Mesodermal cell (in vitro differentiated cells): ENCODE results near the gene SNTG2.

Experiments
- H3K27ac ChIP-seq: 2 replicates; pipeline ENCODE4 v1.7.0; 2013; ENCODE audit warnings: mild to moderate bottlenecking, low read depth, low read length, moderate library complexity; ENCODE audit not compliant: severe bottlenecking
- H3K36me3 ChIP-seq: 2 replicates; pipeline ENCODE4 v1.7.1; 2013; ENCODE audit warnings: mild to moderate bottlenecking, low read length, moderate library complexity; ENCODE audit not compliant: control insufficient read depth, insufficient read depth
- H3K4me1 ChIP-seq: one replicate; pipeline ENCODE4 v1.7.1; 2013; ENCODE audit warnings: mild to moderate bottlenecking, low read length; ENCODE audit not compliant: insufficient read depth, control insufficient read depth, poor library complexity, severe bottlenecking
- H3K4me3 ChIP-seq: 2 replicates; pipeline ENCODE4 v1.7.0; 2013; ENCODE audit warnings: low read length, control low read depth, mild to moderate bottlenecking; ENCODE audit not compliant: insufficient read depth, poor library complexity, severe bottlenecking; ENCODE audit errors: extremely low read depth
- H3K9me3 ChIP-seq: 2 replicates; pipeline ENCODE4 v1.7.1; 2013; ENCODE audit warnings: mild to moderate bottlenecking, low read length, moderate library complexity; ENCODE audit not compliant: control insufficient read depth
- WGBS, 2 experiments: methylation state at CpG; one replicate each; pipeline ENCODE4 v1.1.5; 2013; ENCODE audit warnings: missing lambda C conversion rate in 2 of 2; ENCODE audit not compliant: insufficient coverage in 2 of 2; 5-methylcytosine and 5-hydroxymethylcytosine counted together

Gene SNTG2

GRCh38 chr2:975095-975494 is 24.4 kb downstream of the SNTG2 start:
- 86 to 94% methylated on average over 2 to 3 of the region's 4 CpGs for WGBS, 2 experiments
- no peaks in the 10 kb centered on the region for H3K9me3 ChIP-seq

GRCh38 chr2:979069-979928 is 28.6 kb downstream of the SNTG2 start:
- H3K27ac ChIP-seq = no peak overlapping the region
- no peaks in the 10 kb centered on the region for H3K4me1 ChIP-seq
- H3K36me3 ChIP-seq = no peaks in the 10 kb centered on the region
- 69 to 79% methylated on average over 7 to 8 of the region's 8 CpGs for WGBS, 2 experiments
- H3K4me3 ChIP-seq = no peak overlapping the region
- H3K9me3 ChIP-seq = no peaks in the 10 kb centered on the region

More at GRCh38 chr2:975095-975494, 24.4 kb downstream of the SNTG2 start:
- Histone ChIP-seq H3K4me3 (no peak overlapping the region), H3K27ac (no peak overlapping the region), H3K36me3 (no peaks in the 10 kb centered on the region), H3K4me1 (no peaks in the 10 kb centered on the region)

GRCh38 chr2:980176-980575 is 29.5 kb downstream of the SNTG2 start:
- 85% methylated on average over 3 of the region's 4 CpGs; no CpG with 5 or more reads in 1 of the 2 experiments for WGBS, 2 experiments
- Histone ChIP-seq H3K4me1 (no peaks in the 10 kb centered on the region), H3K4me3 (no peak overlapping the region), H3K36me3 (no peaks in the 10 kb centered on the region), H3K9me3 (no peaks in the 10 kb centered on the region), H3K27ac (no peak overlapping the region)

- Histone ChIP-seq H3K9me3 (no peaks in the 10 kb centered on the region), H3K4me1 (no peaks in the 10 kb centered on the region), H3K27ac (no peak overlapping the region), H3K4me3 (no peak overlapping the region), H3K36me3 (no peaks in the 10 kb centered on the region)
- WGBS, 2 experiments = 64 to 72% methylated on average over 2 to 3 of the region's 3 CpGs
These were observed 30.6 kb downstream of the SNTG2 start for GRCh38 chr2:981258-981657.

- Histone ChIP-seq H3K36me3 (no peaks in the 10 kb centered on the region), H3K4me1 (no peaks in the 10 kb centered on the region), H3K27ac (no peak overlapping the region), H3K4me3 (no peak overlapping the region), H3K9me3 (no peaks in the 10 kb centered on the region)
- 86 to 93% methylated on average over 4 of the region's 4 CpGs for WGBS, 2 experiments
These were observed 31.1 kb downstream of the SNTG2 start for GRCh38 chr2:981759-982158.

GRCh38 chr2:985317-985898 is 34.8 kb downstream of the SNTG2 start:
- Histone ChIP-seq H3K36me3 (no peaks in the 10 kb centered on the region), H3K4me3 (no peak overlapping the region), H3K9me3 (no peaks in the 10 kb centered on the region), H3K27ac (no peak overlapping the region), H3K4me1 (no peaks in the 10 kb centered on the region)
- 94% methylated on average over 2 of the region's 7 CpGs; no CpG with 5 or more reads in 1 of the 2 experiments for WGBS, 2 experiments

- WGBS, 2 experiments = 87 to 88% methylated on average over 13 to 16 of the region's 16 CpGs
- Histone ChIP-seq H3K4me1 (no peaks in the 10 kb centered on the region), H3K27ac (no peak overlapping the region), H3K9me3 (no peaks in the 10 kb centered on the region), H3K36me3 (no peaks in the 10 kb centered on the region), H3K4me3 (no peak overlapping the region)
These were observed 37.1 kb downstream of the SNTG2 start for GRCh38 chr2:987789-988188.

- no peaks in the 10 kb centered on the region for H3K36me3 ChIP-seq
- no peaks in the 10 kb centered on the region for H3K9me3 ChIP-seq
- no peaks in the 10 kb centered on the region for H3K4me1 ChIP-seq
- H3K4me3 ChIP-seq = no peak overlapping the region
- H3K27ac ChIP-seq = no peak overlapping the region
- 65 to 75% methylated on average over 6 of the region's 8 CpGs for WGBS, 2 experiments
These were observed 39.3 kb downstream of the SNTG2 start for GRCh38 chr2:989781-990467.

- H3K4me1 ChIP-seq = no peaks in the 10 kb centered on the region
- H3K27ac ChIP-seq = no peak overlapping the region
- H3K4me3 ChIP-seq = no peak overlapping the region
- no peaks in the 10 kb centered on the region for H3K36me3 ChIP-seq
- no peaks in the 10 kb centered on the region for H3K9me3 ChIP-seq
These were observed 40.3 kb downstream of the SNTG2 start for GRCh38 chr2:990970-991369.

- no peak overlapping the region for H3K4me3 ChIP-seq
- WGBS, 2 experiments = no CpG with 5 or more reads among the region's 2 CpGs
These were observed 51.7 kb downstream of the SNTG2 start for GRCh38 chr2:1002350-1002749.

More at GRCh38 chr2:1002350-1002749, 51.7 kb downstream of the SNTG2 start:
- no peaks in the 10 kb centered on the region for H3K36me3 ChIP-seq
- no peaks in the 10 kb centered on the region for H3K9me3 ChIP-seq
- no peak overlapping the region for H3K27ac ChIP-seq
- no peaks in the 10 kb centered on the region for H3K4me1 ChIP-seq
